OCI-LY7 (cell line): Measurements from ENCODE around the gene ARFGAP3. TPM values are rescaled to one million over a fixed set of nuclear protein-coding genes. Genes with fewer than 3 reads are reported as not detected.

Experiments used
- BruUV-seq: library from RNA; stranded (reverse); fragments of 400-500 nt; replicated peaks from 2 replicates; lab custom pipeline; 2021; lab: Mats Ljungman, UMichigan
- CTCF ChIA-PET: fragments of 300-600 bp; sonication (Branson Sonifier 250); formaldehyde crosslinking; loops from one replicate; lab custom pipeline; 2022; ENCODE audit warnings: antibody characterized with exemption; ENCODE audit not compliant: unreplicated experiment; lab: Charles Lee
- POLR2A ChIA-PET: fragments of 300-600 bp; sonication (Branson Sonifier 250); formaldehyde crosslinking; loops from one replicate; lab custom pipeline; 2022; ENCODE audit warnings: antibody characterized with exemption; lab: Charles Lee
- DNase-seq: peaks from one replicate; pipeline ENCODE4 v3.0.0-alpha.2; 2015; ENCODE audit warnings: low spot score
- H2AFZ ChIP-seq: fragments of 200-600 bp; sonication (generic), shearing (Covaris generic); 2 replicates; pipeline ENCODE4 v1.6.1; 2014; ENCODE audit warnings: mild to moderate bottlenecking, antibody characterized with exemption, low read length, moderate library complexity
- H3K27ac ChIP-seq: fragments of 200-600 bp; sonication (generic); 2 replicates; pipeline ENCODE4 v1.5.1; 2014; ENCODE audit warnings: mixed run types, low read depth, mild to moderate bottlenecking, moderate library complexity, low read length, inconsistent platforms; ENCODE audit not compliant: poor library complexity, severe bottlenecking
- H3K36me3 ChIP-seq: fragments of 200-600 bp; sonication (generic); 2 replicates; pipeline ENCODE4 v1.6.1; 2014; ENCODE audit warnings: mild to moderate bottlenecking, antibody characterized with exemption, low read length, moderate library complexity, mixed read lengths; ENCODE audit not compliant: insufficient read depth
- H3K4me1 ChIP-seq: fragments of 200-600 bp; sonication (generic); 2 replicates; pipeline ENCODE4 v1.5.1; 2014; ENCODE audit warnings: mild to moderate bottlenecking, low read length; ENCODE audit not compliant: insufficient read depth, poor library complexity, severe bottlenecking
- H3K4me2 ChIP-seq: fragments of 200-600 bp; sonication (generic); 2 replicates; pipeline ENCODE4 v1.6.1; 2014; ENCODE audit warnings: mild to moderate bottlenecking, low read length
- H3K4me3 ChIP-seq: fragments of 200-600 bp; sonication (generic); 2 replicates; pipeline ENCODE4 v1.5.1; 2014; ENCODE audit warnings: mild to moderate bottlenecking, low read depth, low read length; ENCODE audit not compliant: poor library complexity, severe bottlenecking
- H3K79me2 ChIP-seq: fragments of 200-600 bp; sonication (generic); 2 replicates; pipeline ENCODE4 v1.6.1; 2016; ENCODE audit warnings: low read depth, mild to moderate bottlenecking, low read length, moderate library complexity, mixed read lengths; ENCODE audit not compliant: insufficient read depth
- H3K9me2 ChIP-seq: fragments of 200-600 bp; sonication (generic); 2 replicates; pipeline ENCODE4 v1.6.1; 2016; ENCODE audit warnings: mild to moderate bottlenecking, low read length, mixed read lengths; ENCODE audit not compliant: insufficient read depth
- H3K9me3 ChIP-seq: fragments of 200-600 bp; sonication (generic); 2 replicates; pipeline ENCODE4 v1.6.1; 2014; ENCODE audit warnings: mild to moderate bottlenecking, mixed run types, low read length, mixed read lengths
- H4K20me1 ChIP-seq: fragments of 200-600 bp; sonication (generic); 2 replicates; pipeline ENCODE4 v1.6.1; 2014; ENCODE audit warnings: mild to moderate bottlenecking, antibody characterized with exemption, low read length, moderate library complexity, mixed read lengths; ENCODE audit not compliant: insufficient read depth
- CTCF ChIP-seq: fragments of 200-600 bp; sonication (generic); conservative IDR thresholded peaks from 2 replicates; pipeline ENCODE4 v1.5.1; 2014; ENCODE audit warnings: mild to moderate bottlenecking, antibody characterized with exemption, low read length, moderate library complexity, mixed read lengths
- EZH2phosphoT487 ChIP-seq: fragments of 200-600 bp; sonication (generic); IDR thresholded peaks from 2 replicates; pipeline ENCODE4 v1.6.1; 2018; ENCODE audit warnings: low read depth, borderline replicate concordance, mild to moderate bottlenecking, mixed run types, antibody characterized with exemption, low read length, moderate library complexity, mixed read lengths
- intact Hi-C: fragments of 100-400 bp; cut with micrococcal nuclease; formaldehyde crosslinking; loops from one replicate; pipeline ENCODE4 v1.10.0; 2022; ENCODE audit not compliant: unreplicated experiment
- total RNA-seq, 2 experiments: library from RNA; depleted of rRNA in 1 of 2; stranded (reverse); fragments of >200 nt in 1 of 2; shearing (Covaris generic) in 1 of 2; gene quantifications; 2 replicates each; pipeline ENCODE4 v1.2.3, GENCODE V29; 2014 to 2022

Gene ARFGAP3
- total RNA-seq, 2 experiments from 2014 or later = 24.2 to 47.0 TPM

GRCh38 chr22:42872821-42873220 is 15.7 kb upstream of the ARFGAP3 start:
- no peaks in the 10 kb centered on the region for H3K9me3 ChIP-seq
- no TSS peak for BruUV-seq
- no peak overlapping the region for H3K27ac ChIP-seq
- H2AFZ ChIP-seq = no peak overlapping the region
- peaks cover 9% of the 10 kb centered on the region; the same call in 1 of the 2 replicates for H3K36me3 ChIP-seq
- POLR2A ChIA-PET = interaction anchor here (0.6 kb wide), 1 partner anchor 277 kb away, joined by 5 read pairs; no protein-coding TSS in a partner anchor
- H3K4me3 ChIP-seq = no peak overlapping the region
- no peak for DNase-seq
- intact Hi-C loops = no loop called here
- H3K9me2 ChIP-seq = no peaks in the 10 kb centered on the region
- no peaks in the 10 kb centered on the region for H4K20me1 ChIP-seq
- no peak overlapping the region for H3K4me2 ChIP-seq
- no peak for TF ChIP-seq EZH2phosphoT487
- TF ChIP-seq CTCF = no peak
- H3K79me2 ChIP-seq = no peaks in the 10 kb centered on the region
- CTCF ChIA-PET = no interaction called here
- H3K4me1 ChIP-seq = no peaks in the 10 kb centered on the region

GRCh38 chr22:42871146-42872050 is 14.3 kb upstream of the ARFGAP3 start:
- H2AFZ ChIP-seq = no peak overlapping the region
- peaks cover 4% of the 10 kb centered on the region for H3K4me1 ChIP-seq
- no peaks in the 10 kb centered on the region for H3K9me2 ChIP-seq
- no peaks in the 10 kb centered on the region for H3K79me2 ChIP-seq
- no peak overlapping the region for H3K27ac ChIP-seq
- intact Hi-C loops = no loop called here
- no peak overlapping the region for H3K4me2 ChIP-seq
- TF ChIP-seq EZH2phosphoT487 (no peak), CTCF (no peak)
- no peaks in the 10 kb centered on the region for H4K20me1 ChIP-seq
- POLR2A ChIA-PET = no interaction called here
- H3K36me3 ChIP-seq = peaks cover 9% of the 10 kb centered on the region; the same call in 1 of the 2 replicates
- H3K9me3 ChIP-seq = no peaks in the 10 kb centered on the region
- no peak overlapping the region for H3K4me3 ChIP-seq
- no peak for DNase-seq
- CTCF ChIA-PET = interaction anchor here (0.7 kb wide), 1 partner anchor 9 kb away, joined by 4 read pairs; no protein-coding TSS in a partner anchor
- no TSS peak for BruUV-seq
